ENCODE measurements around the gene DLGAP1.

The DLGAP1 gene

DNA sequence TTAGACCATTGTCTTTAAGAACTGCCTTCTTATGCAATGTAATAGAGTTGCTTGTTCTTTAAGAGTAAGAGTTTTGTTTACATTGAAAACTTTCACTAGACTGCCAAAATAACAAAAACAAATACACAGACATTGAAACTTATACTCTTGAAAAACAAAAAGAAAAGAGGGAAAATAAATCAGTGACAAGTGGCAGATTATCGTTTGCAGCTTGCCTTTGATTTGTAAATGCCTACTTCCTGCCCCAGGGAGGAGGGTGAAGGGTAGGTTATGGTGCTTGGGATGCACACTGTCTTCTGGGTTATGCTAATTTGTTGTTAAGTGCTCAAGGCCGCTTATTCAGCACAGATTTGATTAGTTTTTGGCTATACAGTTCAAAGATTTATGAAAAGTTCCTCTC lies 806.5 kb downstream of the DLGAP1 start:
- TF ChIP-seq EGR1 (IDR thresholded peaks at IDR 0.05) (no peak), TAF1 (IDR thresholded peaks at IDR 0.05; ENCODE audit: low read depth) (no peak), TEAD4 (IDR thresholded peaks at IDR 0.05) (no peak), FOXM1 (IDR thresholded peaks at IDR 0.05; ENCODE audit: borderline replicate concordance, low read depth) (no peak), YY1 (IDR thresholded peaks at IDR 0.05; ENCODE audit: low read depth) (no peak), ZBTB7A (IDR thresholded peaks at IDR 0.05; ENCODE audit: low read depth) (no peak), NFIC (IDR thresholded peaks at IDR 0.05) (no peak), CREB1 (IDR thresholded peaks at IDR 0.05; ENCODE audit: low read depth) (no peak), CEBPB (IDR thresholded peaks at IDR 0.05) (no peak), EP300 (IDR thresholded peaks at IDR 0.05; ENCODE audit: borderline replicate concordance) (no peak), RAD21 (IDR thresholded peaks at IDR 0.05; ENCODE audit: low read depth) (no peak), TCF12 (IDR thresholded peaks at IDR 0.05; ENCODE audit: low read depth) (no peak)
- TF ChIP-seq, protein P1, sequence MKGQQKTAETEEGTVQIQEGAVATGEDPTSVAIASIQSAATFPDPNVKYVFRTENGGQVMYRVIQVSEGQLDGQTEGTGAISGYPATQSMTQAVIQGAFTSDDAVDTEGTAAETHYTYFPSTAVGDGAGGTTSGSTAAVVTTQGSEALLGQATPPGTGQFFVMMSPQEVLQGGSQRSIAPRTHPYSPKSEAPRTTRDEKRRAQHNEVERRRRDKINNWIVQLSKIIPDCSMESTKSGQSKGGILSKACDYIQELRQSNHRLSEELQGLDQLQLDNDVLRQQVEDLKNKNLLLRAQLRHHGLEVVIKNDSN (IDR thresholded peaks at IDR 0.05): no peak
- TF ChIP-seq, protein P2, sequence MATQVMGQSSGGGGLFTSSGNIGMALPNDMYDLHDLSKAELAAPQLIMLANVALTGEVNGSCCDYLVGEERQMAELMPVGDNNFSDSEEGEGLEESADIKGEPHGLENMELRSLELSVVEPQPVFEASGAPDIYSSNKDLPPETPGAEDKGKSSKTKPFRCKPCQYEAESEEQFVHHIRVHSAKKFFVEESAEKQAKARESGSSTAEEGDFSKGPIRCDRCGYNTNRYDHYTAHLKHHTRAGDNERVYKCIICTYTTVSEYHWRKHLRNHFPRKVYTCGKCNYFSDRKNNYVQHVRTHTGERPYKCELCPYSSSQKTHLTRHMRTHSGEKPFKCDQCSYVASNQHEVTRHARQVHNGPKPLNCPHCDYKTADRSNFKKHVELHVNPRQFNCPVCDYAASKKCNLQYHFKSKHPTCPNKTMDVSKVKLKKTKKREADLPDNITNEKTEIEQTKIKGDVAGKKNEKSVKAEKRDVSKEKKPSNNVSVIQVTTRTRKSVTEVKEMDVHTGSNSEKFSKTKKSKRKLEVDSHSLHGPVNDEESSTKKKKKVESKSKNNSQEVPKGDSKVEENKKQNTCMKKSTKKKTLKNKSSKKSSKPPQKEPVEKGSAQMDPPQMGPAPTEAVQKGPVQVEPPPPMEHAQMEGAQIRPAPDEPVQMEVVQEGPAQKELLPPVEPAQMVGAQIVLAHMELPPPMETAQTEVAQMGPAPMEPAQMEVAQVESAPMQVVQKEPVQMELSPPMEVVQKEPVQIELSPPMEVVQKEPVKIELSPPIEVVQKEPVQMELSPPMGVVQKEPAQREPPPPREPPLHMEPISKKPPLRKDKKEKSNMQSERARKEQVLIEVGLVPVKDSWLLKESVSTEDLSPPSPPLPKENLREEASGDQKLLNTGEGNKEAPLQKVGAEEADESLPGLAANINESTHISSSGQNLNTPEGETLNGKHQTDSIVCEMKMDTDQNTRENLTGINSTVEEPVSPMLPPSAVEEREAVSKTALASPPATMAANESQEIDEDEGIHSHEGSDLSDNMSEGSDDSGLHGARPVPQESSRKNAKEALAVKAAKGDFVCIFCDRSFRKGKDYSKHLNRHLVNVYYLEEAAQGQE (IDR thresholded peaks at IDR 0.05; ENCODE audit: low read depth): no peak
- TF ChIP-seq, protein P3, sequence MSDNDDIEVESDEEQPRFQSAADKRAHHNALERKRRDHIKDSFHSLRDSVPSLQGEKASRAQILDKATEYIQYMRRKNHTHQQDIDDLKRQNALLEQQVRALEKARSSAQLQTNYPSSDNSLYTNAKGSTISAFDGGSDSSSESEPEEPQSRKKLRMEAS (IDR thresholded peaks at IDR 0.05): no peak

DNA sequence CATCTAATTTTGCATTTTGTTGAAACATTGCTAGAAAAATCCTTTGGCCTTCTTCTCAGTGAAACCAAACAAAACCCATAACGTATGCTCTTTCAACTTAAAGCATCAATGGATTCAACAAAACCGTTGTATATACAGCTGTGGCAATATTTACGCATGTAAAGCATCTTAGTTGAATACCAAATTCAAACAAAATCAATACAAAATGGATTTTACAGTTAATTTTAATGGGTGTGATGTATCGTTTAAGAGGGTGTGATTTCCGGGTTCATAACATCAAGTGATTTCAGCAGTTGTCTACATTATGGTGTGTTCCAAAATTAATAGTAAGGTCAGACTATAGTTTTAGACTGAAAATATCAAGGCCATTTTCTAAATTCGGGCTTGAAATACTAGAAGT lies 806.9 kb downstream of the DLGAP1 start:
- TF ChIP-seq TCF12 (IDR thresholded peaks at IDR 0.05; ENCODE audit: low read depth): no peak
- TF ChIP-seq YY1 (IDR thresholded peaks at IDR 0.05; ENCODE audit: low read depth): no peak
- TF ChIP-seq FOXM1 (IDR thresholded peaks at IDR 0.05; ENCODE audit: borderline replicate concordance, low read depth): no peak
- no peak for TF ChIP-seq NFIC (IDR thresholded peaks at IDR 0.05)
- TF ChIP-seq EGR1 (IDR thresholded peaks at IDR 0.05): no peak
- no peak for TF ChIP-seq TEAD4 (IDR thresholded peaks at IDR 0.05)
- TF ChIP-seq CREB1 (IDR thresholded peaks at IDR 0.05; ENCODE audit: low read depth): no peak
- TF ChIP-seq, protein P1 (IDR thresholded peaks at IDR 0.05): no peak
- no peak for TF ChIP-seq RAD21 (IDR thresholded peaks at IDR 0.05; ENCODE audit: low read depth)
- no peak for TF ChIP-seq EP300 (IDR thresholded peaks at IDR 0.05; ENCODE audit: borderline replicate concordance)

DNA sequence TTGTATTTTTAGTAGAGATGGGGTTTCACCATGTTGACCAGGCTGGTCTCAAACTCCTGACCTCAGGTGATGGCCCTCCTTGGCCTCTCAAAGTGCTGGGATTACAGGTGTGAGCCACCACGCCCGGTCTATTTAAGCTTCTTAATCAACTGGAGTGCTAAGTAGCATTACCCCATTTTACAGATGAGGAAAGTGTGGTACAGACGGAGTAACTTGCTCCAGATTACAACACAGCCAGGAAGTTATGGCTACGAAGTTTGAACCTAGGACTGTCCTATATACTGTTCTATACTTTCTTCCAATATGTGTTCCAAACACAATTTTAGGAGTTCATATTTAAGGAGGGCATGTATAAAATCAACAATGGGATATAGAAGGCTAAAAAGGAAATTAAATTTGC lies 807.5 kb downstream of the DLGAP1 start:
- TF ChIP-seq TAF1 (IDR thresholded peaks at IDR 0.05; ENCODE audit: low read depth) (no peak), YY1 (IDR thresholded peaks at IDR 0.05; ENCODE audit: low read depth) (no peak), NFIC (IDR thresholded peaks at IDR 0.05) (no peak)
- TF ChIP-seq, protein P3 (IDR thresholded peaks at IDR 0.05): no peak
- TF ChIP-seq, protein P1 (IDR thresholded peaks at IDR 0.05): no peak

DNA sequence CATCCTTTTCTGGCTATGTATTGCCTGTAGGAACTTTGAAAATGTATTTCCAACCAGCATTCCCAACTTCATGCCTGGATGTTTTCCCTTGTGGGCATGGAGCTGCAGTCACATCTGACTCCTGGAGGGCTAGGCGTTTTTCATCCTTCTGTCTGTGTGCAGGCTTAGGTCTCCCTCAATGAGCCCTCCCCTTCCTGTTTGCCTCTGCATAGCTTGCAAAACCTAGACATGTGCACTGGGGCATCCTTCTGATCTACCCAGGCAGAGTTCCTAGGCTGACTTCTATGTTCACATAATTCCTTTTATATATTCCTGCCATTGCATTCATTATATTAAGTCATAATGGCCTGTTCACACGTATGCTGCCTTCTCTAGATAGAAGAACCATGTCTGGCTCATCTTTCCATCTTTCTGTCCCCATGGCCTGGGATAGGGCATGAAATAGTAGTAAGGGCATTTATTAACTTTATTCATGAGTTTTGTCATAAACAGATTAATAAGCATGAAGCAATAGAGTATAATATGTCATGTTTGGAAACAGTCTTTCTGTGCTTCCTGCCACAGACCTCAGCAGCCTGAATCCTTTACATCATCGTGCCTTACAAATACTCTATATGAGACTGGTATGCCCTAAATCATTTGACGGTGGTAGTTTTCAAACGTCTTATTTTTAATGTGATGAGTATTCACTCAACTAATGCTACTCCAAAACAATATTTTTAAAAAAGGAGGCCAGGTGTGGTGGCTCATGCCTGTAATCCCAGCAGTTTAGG lies 809.5 kb downstream of the DLGAP1 start:
- TF ChIP-seq, protein P2 (IDR thresholded peaks at IDR 0.05; ENCODE audit: low read depth): no peak
- TF ChIP-seq TEAD4 (IDR thresholded peaks at IDR 0.05) (no peak), CREB1 (IDR thresholded peaks at IDR 0.05; ENCODE audit: low read depth) (no peak), CEBPB (IDR thresholded peaks at IDR 0.05) (no peak), RAD21 (IDR thresholded peaks at IDR 0.05; ENCODE audit: low read depth) (no peak), TCF12 (IDR thresholded peaks at IDR 0.05; ENCODE audit: low read depth) (no peak), ZBTB7A (IDR thresholded peaks at IDR 0.05; ENCODE audit: low read depth) (no peak), EGR1 (IDR thresholded peaks at IDR 0.05) (no peak), FOXM1 (IDR thresholded peaks at IDR 0.05; ENCODE audit: borderline replicate concordance, low read depth) (no peak), TAF1 (IDR thresholded peaks at IDR 0.05; ENCODE audit: low read depth) (no peak), EP300 (IDR thresholded peaks at IDR 0.05; ENCODE audit: borderline replicate concordance) (no peak), YY1 (IDR thresholded peaks at IDR 0.05; ENCODE audit: low read depth) (no peak), NFIC (IDR thresholded peaks at IDR 0.05) (no peak)
- TF ChIP-seq, protein P1 (IDR thresholded peaks at IDR 0.05): no peak
- TF ChIP-seq, protein P3 (IDR thresholded peaks at IDR 0.05): no peak

Data from Ishikawa (cell line).